Measurements from ENCODE around the gene TBCK.

Gene TBCK

DNA sequence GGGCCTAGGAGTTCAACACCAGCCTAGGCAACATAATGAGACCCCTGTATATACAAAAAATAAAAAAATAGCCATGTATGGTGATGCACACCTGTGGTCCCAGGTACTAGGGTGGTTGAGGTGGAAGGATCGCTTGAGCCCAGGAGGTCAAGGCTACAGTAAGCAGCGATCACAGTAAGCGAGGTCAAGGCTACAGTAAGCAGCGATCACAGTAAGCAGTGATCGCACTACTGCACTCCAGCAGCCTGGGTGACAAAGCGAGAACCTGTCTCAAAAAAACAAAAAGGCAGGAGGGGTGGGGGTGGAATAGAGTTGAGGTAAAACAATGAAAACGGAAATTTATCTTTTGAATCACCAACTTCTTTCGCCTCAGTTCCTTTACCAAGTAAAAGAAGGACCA lies 29.4 kb downstream of the TBCK start:
- no peak for DNase-seq (ENCODE audit: low read depth)

DNA sequence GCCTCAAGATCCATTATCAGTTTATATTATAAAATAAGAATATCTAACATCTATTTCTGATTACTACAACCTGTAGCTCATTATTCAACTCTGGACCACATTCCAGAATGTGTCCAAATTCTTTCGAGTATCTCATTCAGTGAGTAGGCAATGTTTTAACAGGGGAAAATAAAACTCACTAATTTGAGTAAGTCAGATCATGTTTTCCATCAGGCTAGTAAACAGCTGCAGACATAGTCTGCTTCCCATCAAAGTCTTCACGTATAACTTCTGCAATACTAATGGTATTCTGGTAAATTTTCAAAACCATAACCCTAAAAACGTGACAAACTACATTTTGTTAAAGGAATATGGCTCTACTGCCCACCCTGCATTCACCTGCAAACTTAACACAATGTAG lies 31.8 kb downstream of the TBCK start:
- no peak for DNase-seq (ENCODE audit: low read depth)

DNA sequence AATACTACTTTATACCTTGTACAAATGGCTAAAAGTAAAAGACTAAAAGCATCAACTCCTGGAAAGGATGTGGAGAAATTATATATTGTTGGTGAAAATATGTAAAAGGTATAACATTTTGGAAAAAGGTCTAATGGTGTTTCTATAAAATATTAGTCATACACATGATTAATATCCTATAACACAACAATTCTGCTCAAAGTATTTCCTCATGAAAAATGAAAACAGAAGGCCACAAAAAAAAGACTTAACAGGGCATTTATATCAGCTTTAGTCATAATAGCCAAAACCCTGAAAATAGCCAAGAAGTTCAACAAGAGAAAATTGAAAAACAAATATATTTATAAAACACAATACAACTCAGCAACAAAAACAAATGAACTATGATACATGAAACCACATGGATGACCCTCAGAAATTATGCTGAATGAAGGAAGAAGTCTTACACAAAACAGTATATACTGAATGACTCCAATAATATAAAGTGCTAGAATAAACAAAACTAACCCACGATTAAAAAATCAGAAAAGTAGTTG lies 38.8 kb downstream of the TBCK start:
- DNase-seq (ENCODE audit: low read depth) = no peak

- no peak for DNase-seq (ENCODE audit: low read depth)
Measured at GRCh38 chr4:106273831-106274230, 42.2 kb downstream of the TBCK start.

DNA sequence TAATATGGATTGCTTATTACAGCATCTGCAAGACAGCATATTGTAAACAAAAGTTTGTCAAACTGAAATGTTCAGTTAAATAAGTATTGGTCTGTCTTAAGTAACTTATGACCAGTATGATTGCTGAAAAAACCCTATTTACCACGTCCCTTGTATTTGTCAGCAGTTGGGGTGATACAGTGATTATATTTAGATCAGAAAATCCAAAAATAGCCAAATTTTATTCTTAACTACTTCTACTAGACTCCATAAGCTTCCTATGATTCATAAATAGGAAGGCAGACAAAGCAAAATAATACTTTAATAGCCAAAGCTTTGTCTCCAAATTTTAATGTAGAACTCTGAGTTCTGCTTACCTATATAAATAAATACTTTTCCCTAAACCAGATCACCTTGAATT lies 45.3 kb downstream of the TBCK start:
- DNase-seq (ENCODE audit: low read depth) = no peak

DNA sequence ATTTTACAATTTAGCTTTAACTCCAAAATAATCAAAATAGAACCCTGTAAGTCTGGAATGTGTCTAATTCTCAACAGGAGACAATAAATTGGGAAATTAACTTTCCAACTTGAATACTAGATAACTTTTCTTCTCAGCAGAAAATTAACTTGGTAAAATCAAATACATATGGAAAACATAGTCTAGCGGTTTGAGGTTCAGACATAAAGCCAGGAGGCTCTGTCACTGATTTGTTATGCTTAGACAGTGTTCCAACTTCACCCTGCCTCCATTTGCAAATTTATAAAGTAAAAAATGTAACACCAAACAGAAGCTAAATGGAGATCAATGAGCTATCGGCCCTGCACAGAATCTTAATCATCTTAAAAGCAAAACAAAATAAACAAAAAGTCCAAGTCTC lies 46.3 kb downstream of the TBCK start:
- DNase-seq (ENCODE audit: low read depth) = no peak

GRCh38 chr4:106268786-106269185 lies 47.2 kb downstream of the TBCK start:
- DNase-seq (ENCODE audit: low read depth) = no peak

DNA sequence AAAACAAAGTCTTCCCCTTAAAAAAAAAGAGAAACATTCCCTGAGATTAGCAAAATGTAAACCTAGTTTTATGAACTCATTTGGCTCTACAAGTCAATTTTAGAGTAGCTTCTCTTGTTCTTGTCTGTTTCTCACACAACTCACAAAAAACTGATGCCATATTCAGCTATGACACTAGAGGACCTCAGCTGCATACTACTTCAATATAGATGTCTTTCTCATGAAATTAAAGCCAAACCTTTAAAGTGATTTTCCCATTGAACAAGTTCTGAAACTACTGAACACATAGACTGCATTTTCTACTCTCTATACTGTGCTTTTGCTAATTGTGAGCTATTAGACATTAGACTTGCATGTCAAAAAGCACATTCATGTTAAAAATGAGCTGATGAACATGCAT lies 49.8 kb downstream of the TBCK start:
- no peak for DNase-seq (ENCODE audit: low read depth)

DNA sequence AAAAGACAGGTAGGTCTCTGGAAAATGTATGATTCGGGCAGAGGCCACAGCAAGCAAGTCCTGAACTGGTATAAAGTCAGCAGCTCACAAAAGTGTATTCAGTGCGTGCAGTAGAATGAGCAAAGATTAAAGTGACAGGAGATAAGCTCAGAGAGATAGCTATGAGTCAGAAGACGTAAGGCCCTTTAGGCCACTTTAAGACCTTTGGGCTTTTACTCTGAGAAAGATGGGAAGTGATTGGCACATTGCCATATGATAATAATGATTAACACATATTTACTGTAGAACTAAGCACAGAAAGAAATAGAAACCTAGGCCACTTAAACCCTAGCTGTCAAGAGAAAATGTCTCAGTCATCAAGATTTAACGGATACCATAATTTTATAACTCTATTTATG lies 51.7 kb downstream of the TBCK start:
- DNase-seq (ENCODE audit: low read depth) = no peak

- no peak for DNase-seq (ENCODE audit: low read depth)
Measured at GRCh38 chr4:106263594-106264330, 52.2 kb downstream of the TBCK start.

DNA sequence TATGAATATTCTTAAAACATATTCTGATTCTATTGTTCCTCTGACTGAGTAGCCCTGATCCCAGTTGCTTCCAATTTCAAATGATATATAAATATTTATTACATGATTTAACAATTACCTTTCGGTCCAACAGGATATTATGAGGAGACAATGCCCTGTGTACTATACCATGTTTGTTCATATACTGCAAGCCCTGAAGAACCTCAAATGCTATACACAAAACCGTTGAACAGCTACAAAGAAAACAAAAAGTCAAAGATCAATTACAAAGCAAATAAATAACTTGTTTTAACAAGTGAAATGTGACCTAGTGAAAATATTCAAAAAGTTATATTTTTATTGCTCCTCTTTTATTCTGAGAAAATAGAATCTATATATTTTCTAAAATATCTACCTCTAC lies 54.0 kb downstream of the TBCK start:
- DNase-seq (ENCODE audit: low read depth) = no peak

DNA sequence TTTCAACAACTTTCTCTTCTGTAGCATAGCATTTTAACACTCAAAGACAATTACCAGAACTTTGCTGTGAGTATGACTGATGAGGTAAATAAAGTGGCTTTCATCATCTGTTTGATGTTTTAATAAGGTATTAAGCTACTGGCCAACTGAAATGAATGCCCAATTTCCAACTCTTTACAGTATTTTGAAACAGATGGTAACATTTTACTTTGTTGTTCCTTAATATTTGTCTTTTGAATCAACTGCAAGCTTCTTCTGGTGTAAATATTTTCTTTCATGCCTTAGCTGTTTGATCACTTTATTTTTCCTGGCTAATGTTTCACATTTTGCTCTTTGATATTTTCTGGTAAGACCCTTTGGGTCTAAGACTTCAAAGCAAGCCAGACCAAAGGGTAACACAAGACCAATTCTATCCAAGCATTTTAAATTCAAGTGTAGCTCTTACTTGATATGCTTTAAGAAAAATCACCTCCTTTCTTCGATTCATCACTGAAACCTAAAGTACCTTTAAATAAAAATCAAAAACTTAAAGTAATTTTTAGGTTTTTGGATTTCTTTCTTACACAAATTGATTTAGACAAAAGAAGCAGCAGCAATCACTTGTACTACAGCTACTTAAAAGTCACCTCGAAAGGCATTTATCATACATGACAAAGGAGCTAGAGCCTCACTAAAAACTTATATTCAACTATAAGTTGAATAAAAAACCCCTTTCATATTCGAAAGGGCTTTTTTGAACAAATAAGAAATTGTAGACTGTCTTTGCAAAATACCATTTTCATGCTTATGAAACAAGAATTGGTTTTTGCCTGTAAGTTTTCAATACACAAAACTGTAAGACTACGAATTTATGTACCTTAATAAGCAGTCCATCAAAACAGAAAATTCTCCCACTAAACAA lies 57.6 kb downstream of the TBCK start:
- DNase-seq (ENCODE audit: low read depth) = no peak

- DNase-seq (ENCODE audit: low read depth) = no peak
Measured at GRCh38 chr4:106256190-106256589, 59.8 kb downstream of the TBCK start.

DNA sequence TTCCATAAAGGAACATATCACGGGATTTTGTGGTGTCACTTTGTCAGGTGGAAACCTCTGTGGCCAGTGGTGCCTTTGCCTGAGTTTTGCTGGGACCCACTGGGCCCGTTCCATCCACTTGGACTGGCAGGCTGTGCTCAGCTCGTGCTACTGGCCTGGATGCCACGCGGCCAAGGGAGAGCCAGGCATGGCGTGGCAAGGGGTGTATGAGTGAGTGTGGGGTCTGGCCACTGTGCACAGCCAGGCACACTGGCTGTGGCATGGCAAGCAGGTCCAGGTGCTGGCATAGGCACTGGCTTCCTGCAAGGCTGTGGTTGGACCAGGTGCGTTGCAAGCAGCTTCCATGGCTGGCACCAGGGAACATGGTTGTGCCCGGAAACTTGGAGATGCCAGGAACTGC lies 60.8 kb downstream of the TBCK start:
- DNase-seq (ENCODE audit: low read depth) = no peak

DNA sequence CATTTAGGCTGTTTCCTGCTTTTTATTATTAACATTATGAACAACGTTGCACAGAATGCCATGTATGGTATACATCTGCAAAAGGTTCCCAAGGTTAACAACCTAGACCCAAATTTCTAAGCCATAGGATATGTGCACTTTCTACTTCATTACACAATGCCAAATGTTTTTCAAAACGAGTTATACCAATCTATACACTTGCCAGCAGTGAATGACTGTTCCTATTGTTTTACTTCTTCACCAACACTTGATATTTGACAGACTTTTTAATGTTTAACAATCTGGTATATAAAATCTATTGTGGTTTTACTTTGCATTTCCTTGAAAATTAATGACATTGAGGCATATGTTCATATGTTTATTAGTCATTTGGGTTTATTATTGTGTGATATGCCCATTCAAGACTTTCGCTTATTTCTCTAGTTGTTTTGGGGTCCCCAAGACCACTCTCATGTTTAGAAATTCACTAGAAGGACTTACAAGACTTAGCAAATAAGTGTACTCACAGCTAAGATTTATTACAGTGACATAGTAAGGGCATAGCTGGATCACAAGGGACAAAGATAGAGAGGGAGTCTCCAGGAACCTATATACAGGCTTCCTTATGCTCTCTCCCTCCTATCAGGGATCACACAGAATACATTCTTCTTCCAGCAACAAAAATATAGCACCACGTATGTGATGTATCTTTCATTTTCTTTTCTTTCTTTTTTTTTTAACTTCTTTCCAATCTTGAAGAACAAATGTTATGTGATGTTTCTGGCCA lies 62.5 kb downstream of the TBCK start:
- no peak for DNase-seq (ENCODE audit: low read depth)

GRCh38 chr4:106247600-106247999 lies 68.4 kb downstream of the TBCK start:
- DNase-seq (ENCODE audit: low read depth) = no peak

- no peak for DNase-seq (ENCODE audit: low read depth)
Measured at GRCh38 chr4:106246441-106246840, 69.6 kb downstream of the TBCK start.

DNA sequence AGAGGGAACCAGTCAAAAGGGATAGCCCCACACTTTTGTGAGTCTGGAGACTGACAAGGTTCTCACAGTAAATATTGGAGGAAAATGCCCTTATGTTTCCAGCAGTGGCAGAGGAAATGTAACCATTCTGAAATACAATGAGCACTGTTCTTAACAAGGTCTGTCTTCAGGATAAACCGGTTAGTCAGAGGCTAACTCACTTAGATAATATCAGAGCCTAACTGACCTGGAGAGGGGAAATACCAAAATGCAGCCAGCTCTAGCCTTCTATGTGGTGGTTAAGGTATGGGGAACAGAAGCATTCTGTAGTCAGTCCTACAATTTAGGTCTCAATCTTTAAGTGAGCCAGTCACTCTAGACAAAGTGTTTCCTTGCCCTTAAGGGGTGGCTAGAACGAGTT lies 70.8 kb downstream of the TBCK start:
- no peak for DNase-seq (ENCODE audit: low read depth)

GRCh38 chr4:106240699-106241098 lies 75.3 kb downstream of the TBCK start:
- DNase-seq (ENCODE audit: low read depth) = no peak

DNA sequence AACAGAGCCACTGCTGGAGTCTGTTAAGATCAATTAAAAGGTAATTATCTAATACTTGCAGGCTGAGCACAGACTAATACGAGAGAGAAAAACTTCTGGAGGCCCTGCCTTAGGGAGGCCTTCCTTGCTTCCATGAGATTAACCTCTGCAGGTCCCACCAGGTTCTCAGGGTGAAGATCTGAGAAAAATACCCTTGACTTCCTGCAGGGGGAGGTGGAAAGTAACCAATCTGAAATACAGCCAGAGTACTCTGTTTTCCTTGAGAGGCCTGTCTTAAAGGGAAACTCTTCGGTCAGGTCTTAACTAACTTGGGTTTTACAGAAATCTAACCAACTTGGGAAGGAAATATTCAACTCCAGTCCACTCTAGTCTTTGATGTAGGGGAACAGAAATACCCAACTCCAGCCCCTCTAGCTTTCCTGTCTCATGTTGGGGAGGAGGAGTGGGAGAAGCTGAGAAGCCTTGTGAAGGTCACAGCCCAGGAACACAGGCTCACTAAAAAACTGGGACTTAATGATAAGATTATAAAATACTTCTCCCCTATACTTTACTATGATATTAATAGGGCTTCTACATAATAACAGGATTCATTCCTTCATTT lies 77.1 kb downstream of the TBCK start:
- DNase-seq (ENCODE audit: low read depth) = no peak

GRCh38 chr4:106231931-106232330 lies 84.1 kb downstream of the TBCK start:
- DNase-seq (ENCODE audit: low read depth) = no peak

GRCh38 chr4:106222548-106222947 lies 93.5 kb downstream of the TBCK start:
- no peak for DNase-seq (ENCODE audit: low read depth)

Data from stimulated activated CD4-positive, alpha-beta T cell treated with anti-CD3 and anti-CD28 coated beads, Interleukin-2, amount 100 ng/mL, for 4 hours (primary cell).